Measurements from ENCODE around the gene SMIM38. TPM values are rescaled to one million over a fixed set of nuclear protein-coding genes. Genes with fewer than 3 reads are reported as not detected.

SMIM38 gene
- total and polyA plus RNA-seq, 2 of the 4 experiments (the other 2 are of a cell fraction) = under 0.01 to 0.05 TPM

GRCh38 chr11:69122630-69123431 lies 32.9 kb upstream of the SMIM38 start:
- H3K79me1 ChIP-seq (ENCODE audit: low read depth in 1 of 2, low read length in 2 of 2) = no peaks in the 10 kb centered on the region
- peak overlapping the region; percentile 64 to 69 for H4K8ac ChIP-seq (ENCODE audit: low read depth in 2 of 2, low read length in 2 of 2)
- peak overlapping the region; percentile 5 for H2BK5ac ChIP-seq (ENCODE audit: low read depth, low read length, poor library complexity, severe bottlenecking)
- intact Hi-C loops (cut with micrococcal nuclease) (loop anchor here (2.0 kb wide), 1 partner anchor 374 kb away; no protein-coding TSS in a partner anchor), in situ Hi-C loops (cut with MboI; ENCODE audit: low sequenced_read_pairs) (loop anchor here (25.0 kb wide), 1 partner anchor 1064 kb away; no protein-coding TSS in a partner anchor), dilution Hi-C loops (cut with HindIII; ENCODE audit: low sequenced_read_pairs, unreplicated experiment) (no loop called here)
- H2BK15ac ChIP-seq (ENCODE audit: low read depth, low read length) = peak overlapping the region; percentile 61; the same call in 2 of the 3 replicates
- H3K36me3 ChIP-seq (ENCODE audit: control insufficient read depth, insufficient read depth, low read length) = no peaks in the 10 kb centered on the region
- H4K20me1 ChIP-seq (ENCODE audit: insufficient read depth, low read length) = no peaks in the 10 kb centered on the region
- 17% methylated on average over 12 of the region's 27 CpGs; no CpG with 5 or more reads in 1 of the 2 experiments for WGBS, 2 experiments (ENCODE audit: extremely low coverage in 2 of 2, insufficient read length in 1 of 2)
- H2BK120ac ChIP-seq (ENCODE audit: low read depth, low read length) = peak overlapping the region; percentile 94
- peaks cover 7% of the 10 kb centered on the region for H3K9me3 ChIP-seq (ENCODE audit: control insufficient read depth, insufficient read depth, low read length)
- peak overlapping the region; percentile 81; the same call in 1 of the 2 replicates for H2AK5ac ChIP-seq (ENCODE audit: low read depth, low read length)
- H3K4me3 ChIP-seq (ENCODE audit: insufficient read depth, low read depth, low read length) = no peak overlapping the region
- H3K27me3 ChIP-seq (ENCODE audit: control insufficient read depth, insufficient read depth, low read length) = no peaks in the 10 kb centered on the region
- peaks cover 17% of the 10 kb centered on the region for H3K4me1 ChIP-seq (ENCODE audit: control insufficient read depth, insufficient read depth, low read length)
- H3K18ac ChIP-seq (ENCODE audit: low read depth, low read length) = no peak overlapping the region; the same call in 1 of the 2 replicates
- peak overlapping the region; percentile 78 for H2BK20ac ChIP-seq (ENCODE audit: low read depth, low read length)
- peak overlapping the region; percentile 80 for H3K14ac ChIP-seq (replicated peaks; ENCODE audit: low read depth, low read length)
- peak overlapping the region; percentile 88 for H3K4ac ChIP-seq (ENCODE audit: low read depth, low read length)
- CTCF ChIA-PET = interaction anchor here (0.9 kb wide), 1 partner anchor 9 kb away, joined by 5 read pairs; no protein-coding TSS in a partner anchor
- peak overlapping the region; percentile 17; the same call in 1 of the 2 replicates for H3K27ac ChIP-seq (ENCODE audit: insufficient read depth, low read length)
- no peak overlapping the region; the same call in 1 of the 2 replicates for H4K5ac ChIP-seq (ENCODE audit: low read depth, low read length)
- peak overlapping the region; percentile 7; the same call in 1 of the 2 replicates for H3K9ac ChIP-seq (ENCODE audit: low read depth, low read length)
- H3K4me2 ChIP-seq (ENCODE audit: low read depth, low read length) = peak overlapping the region; percentile 74
- peaks cover 11% of the 10 kb centered on the region; the same call in 1 of the 2 replicates for H3K9me1 ChIP-seq (ENCODE audit: insufficient read depth, low read length)
- DNase-seq = peak; percentile 70
- H4K91ac ChIP-seq (ENCODE audit: insufficient read depth, low read depth, low read length) = peak overlapping the region; percentile 80
- no TSS peak for BruUV-seq (replicated peaks)
- H3K23ac ChIP-seq (ENCODE audit: low read depth, low read length) = peak overlapping the region; percentile 81; the same call in 1 of the 2 replicates
- peak overlapping the region; percentile 79 for H2AFZ ChIP-seq (replicated peaks; ENCODE audit: low read length, poor library complexity)
- POLR2A ChIA-PET (ENCODE audit: unreplicated experiment) = no interaction called here
- H3K56ac ChIP-seq (ENCODE audit: extremely low read depth, insufficient read depth, low read length) = peak overlapping the region; percentile 55; the same call in 1 of the 2 replicates
- ATAC-seq (ENCODE audit: low read depth) = peak; percentile 97
- peak overlapping the region; percentile 79 for H2AK9ac ChIP-seq (replicated peaks; ENCODE audit: low read depth, low read length, poor library complexity)
- TF ChIP-seq CTCF (conservative IDR thresholded peaks at IDR 0.05; ENCODE audit: low read depth, low read length) = no peak
- TF ChIP-seq ELK1 (IDR thresholded peaks at IDR 0.05; ENCODE audit: borderline replicate concordance, low read depth, low read length) = no peak
- TF ChIP-seq POLR2A (IDR thresholded peaks at IDR 0.05; ENCODE audit: low read depth, low read length) = no peak
- no peak for TF ChIP-seq RAD21 (IDR thresholded peaks at IDR 0.05; ENCODE audit: low read length)
- TF ChIP-seq, protein P1, sequence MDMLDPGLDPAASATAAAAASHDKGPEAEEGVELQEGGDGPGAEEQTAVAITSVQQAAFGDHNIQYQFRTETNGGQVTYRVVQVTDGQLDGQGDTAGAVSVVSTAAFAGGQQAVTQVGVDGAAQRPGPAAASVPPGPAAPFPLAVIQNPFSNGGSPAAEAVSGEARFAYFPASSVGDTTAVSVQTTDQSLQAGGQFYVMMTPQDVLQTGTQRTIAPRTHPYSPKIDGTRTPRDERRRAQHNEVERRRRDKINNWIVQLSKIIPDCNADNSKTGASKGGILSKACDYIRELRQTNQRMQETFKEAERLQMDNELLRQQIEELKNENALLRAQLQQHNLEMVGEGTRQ (IDR thresholded peaks at IDR 0.05; ENCODE audit: low read depth, low read length) = no peak
- TF ChIP-seq SMC3 (IDR thresholded peaks at IDR 0.05; ENCODE audit: low read depth, low read length) = no peak
- no peak for TF ChIP-seq RCOR1 (IDR thresholded peaks at IDR 0.05; ENCODE audit: insufficient replicate concordance, low read length)
- TF ChIP-seq NFE2L2 (IDR thresholded peaks at IDR 0.05; ENCODE audit: low read depth, low read length) = no peak
- no peak for TF ChIP-seq RFX5 (IDR thresholded peaks at IDR 0.05; ENCODE audit: low read depth, low read length)
- TF ChIP-seq MXI1 (IDR thresholded peaks at IDR 0.05; ENCODE audit: borderline replicate concordance, low read depth, low read length) = no peak
- peak; percentile 27; the same call in 1 of the 2 replicates for TF ChIP-seq BHLHE40 (IDR thresholded peaks at IDR 0.05; ENCODE audit: low read depth, low read length)
- TF ChIP-seq CEBPB (IDR thresholded peaks at IDR 0.05; ENCODE audit: low read depth, low read length) = no peak
- peak; percentile 30; the same call in 1 of the 2 replicates for TF ChIP-seq FOS (IDR thresholded peaks at IDR 0.05; ENCODE audit: low read depth, low read length)

All from IMR-90 (cell line).